ENCODE results near the gene CD109. TPM values are rescaled to one million over a fixed set of nuclear protein-coding genes. Genes with fewer than 3 reads are reported as not detected.

Gene CD109
- total and polyA plus RNA-seq, 2 of the 8 experiments (the other 6 are each of a cell fraction or from before 2014, with no cell fraction given) = 1.4 to 5.3 TPM

GRCh38 chr6:73796881-73797280 is 100.9 kb downstream of the CD109 start:
- Histone ChIP-seq H3K79me1 (ENCODE audit: low read depth, low read length) (no peaks in the 10 kb centered on the region), H3K23me2 (ENCODE audit: low read depth, low read length) (no peaks in the 10 kb centered on the region), H3K4me2 (ENCODE audit: insufficient read depth in 1 of 2, low read depth in 2 of 2, low read length in 2 of 2) (no peak overlapping the region), H3K18ac (ENCODE audit: extremely low read depth, low read length) (no peak overlapping the region), H3K4me3 (ENCODE audit: extremely low read depth in 1 of 4, insufficient read depth in 2 of 4, low read depth in 3 of 4, low read length in 4 of 4) (no peak overlapping the region), H4K5ac (ENCODE audit: insufficient read length, low read depth, low read length) (no peak overlapping the region), H3K27ac (ENCODE audit: low read depth, low read length) (no peak overlapping the region), H3K56ac (replicated peaks; ENCODE audit: insufficient read length, low read depth, low read length) (no peak overlapping the region), H2BK20ac (ENCODE audit: low read length) (no peak overlapping the region), H4K91ac (replicated peaks; ENCODE audit: insufficient read length, low read length) (no peak overlapping the region), H3K4me1 (replicated peaks in 1 of 4; ENCODE audit: control insufficient read depth in 3 of 4, insufficient read depth in 4 of 4, low read length in 3 of 4) (no peaks in the 10 kb centered on the region), H3K9me3 (ENCODE audit: insufficient read depth in 2 of 2, low read depth in 1 of 2, low read length in 1 of 2) (no peaks in the 10 kb centered on the region), H2BK120ac (replicated peaks; ENCODE audit: low read depth, low read length) (no peak overlapping the region), H3K79me2 (ENCODE audit: control insufficient read depth in 1 of 2, insufficient read depth in 2 of 2, low read length in 2 of 2) (no peaks in the 10 kb centered on the region), H3K14ac (ENCODE audit: insufficient read length) (no peak overlapping the region), H2AK5ac (ENCODE audit: low read depth, low read length) (no peak overlapping the region), H2BK5ac (ENCODE audit: low read depth, low read length) (no peak overlapping the region), H2BK15ac (ENCODE audit: low read length) (no peak overlapping the region), H4K8ac (ENCODE audit: extremely low read depth, insufficient read depth, low read length) (no peak overlapping the region), H2AFZ (ENCODE audit: low read length) (no peak overlapping the region), H2BK12ac (ENCODE audit: low read depth, low read length) (no peak overlapping the region), H3K36me3 (ENCODE audit: control insufficient read depth in 2 of 4, insufficient read depth in 4 of 4, low read length in 3 of 4) (no peaks in the 10 kb centered on the region), H3K27me3 (replicated peaks in 1 of 4; ENCODE audit: control insufficient read depth in 3 of 4, extremely low read depth in 1 of 4, insufficient read depth in 3 of 4, low read length in 3 of 4) (no peaks in the 10 kb centered on the region), H3K9ac (replicated peaks in 1 of 4; ENCODE audit: extremely low read depth in 1 of 4, low read depth in 3 of 4, low read length in 3 of 4) (no peak overlapping the region), H3K23ac (ENCODE audit: insufficient read length) (no peak overlapping the region), H3K4ac (replicated peaks; ENCODE audit: insufficient read length, low read depth, low read length) (no peak overlapping the region), H4K20me1 (replicated peaks in 1 of 2; ENCODE audit: control insufficient read depth in 1 of 2, insufficient read depth in 2 of 2, low read length in 2 of 2) (no peaks in the 10 kb centered on the region)
- DNase-seq (ENCODE audit: low read depth in 1 of 2, low spot score in 2 of 2) (no peak), FAIRE-seq (no peak)
- WGBS, 2 experiments (ENCODE audit: extremely low coverage in 1 of 2, insufficient coverage in 1 of 2, insufficient read length in 1 of 2, insufficient replicate concordance in 2 of 2, low coverage in 1 of 2, low lambda C conversion rate in 2 of 2, missing lambda C conversion rate in 1 of 2) = 79% methylated on average over 4 of the region's 4 CpGs; no CpG with 5 or more reads in 1 of the 2 experiments
- no peak for TF ChIP-seq YY1 (IDR thresholded peaks at IDR 0.05; ENCODE audit: low read depth, low read length)
- no peak for TF ChIP-seq USF2 (IDR thresholded peaks at IDR 0.05; ENCODE audit: low read length)
- TF ChIP-seq FOSL1 (IDR thresholded peaks at IDR 0.05; ENCODE audit: insufficient read depth, low read depth, low read length) = no peak
- no peak for TF ChIP-seq TEAD4 (IDR thresholded peaks at IDR 0.05; ENCODE audit: low read depth, low read length)
- no peak for TF ChIP-seq SIX5 (IDR thresholded peaks at IDR 0.05; ENCODE audit: low read depth, low read length)
- no peak for TF ChIP-seq SIRT6 (IDR thresholded peaks at IDR 0.05; ENCODE audit: low read length)
- no peak for TF ChIP-seq ATF3 (IDR thresholded peaks at IDR 0.05; ENCODE audit: insufficient read depth, low read depth, low read length)
- TF ChIP-seq CTBP2 (IDR thresholded peaks at IDR 0.05; ENCODE audit: borderline replicate concordance, insufficient read depth, insufficient read length, low read length) = no peak
- TF ChIP-seq RFX5 (IDR thresholded peaks at IDR 0.05; ENCODE audit: borderline replicate concordance, low read depth, low read length) = no peak
- no peak for TF ChIP-seq RBBP5 (IDR thresholded peaks at IDR 0.05; ENCODE audit: borderline replicate concordance, low read depth, low read length)
- no peak for TF ChIP-seq BCL11A (IDR thresholded peaks at IDR 0.05; ENCODE audit: low read depth in 2 of 2, low read length in 2 of 2)
- no peak for TF ChIP-seq GTF2F1 (IDR thresholded peaks at IDR 0.05; ENCODE audit: borderline replicate concordance, low read depth, low read length)
- ChIA-PET POLR2A (ENCODE audit: partially characterized antibody) (no interaction called here), CTCF (ENCODE audit: partially characterized antibody) (interaction anchor here (0.7 to 1.7 kb wide), 5 partner anchors 10 to 33 kb away, joined by 3 to 4 read pairs (median 3); no protein-coding TSS in a partner anchor)

All from H1 (cell line).